Activated T-cell treated with anti-CD3 and anti-CD28 coated beads, Interleukin-2, amount 50 U/mL, for 4 hours (primary cell): ENCODE measurements around the gene COL6A2. TPM values are rescaled to one million over a fixed set of nuclear protein-coding genes. Genes with fewer than 3 reads are reported as not detected.

Source experiments
- ATAC-seq, 2 donors: fragments of 200-7000 bp; cut with Tn5 transposase; one replicate each; pipeline ENCODE4 v1.10.0; 2021
- DNase-seq: peaks from one replicate; pipeline ENCODE4 v3.0.0-alpha.2; 2020
- H3K27me3 Mint-ChIP-seq: one replicate; pipeline ENCODE4 v1.8.0; 2021; ENCODE audit warnings: low read depth, mixed read lengths
- H3K36me3 Mint-ChIP-seq: one replicate; pipeline ENCODE4 v1.8.0; 2022; ENCODE audit warnings: mixed read lengths; ENCODE audit not compliant: insufficient read depth
- H3K4me1 Mint-ChIP-seq: one replicate; pipeline ENCODE4 v1.8.0; 2021; ENCODE audit warnings: low read depth, mixed read lengths
- H3K4me3 Mint-ChIP-seq: one replicate; pipeline ENCODE4 v1.8.0; 2021; ENCODE audit warnings: mild to moderate bottlenecking, moderate library complexity, mixed read lengths
- H3K9me3 Mint-ChIP-seq: one replicate; pipeline ENCODE4 v1.8.0; 2021; ENCODE audit warnings: mixed read lengths
- total RNA-seq, 3 donors: library from RNA; stranded (reverse); gene quantifications; one replicate each; pipeline ENCODE4 v1.2.1, GENCODE V29; 2021

The COL6A2 gene
- total RNA-seq, 3 donors from 2014 or later = 4.8 to 7.7 (median 5.7) TPM

DNA sequence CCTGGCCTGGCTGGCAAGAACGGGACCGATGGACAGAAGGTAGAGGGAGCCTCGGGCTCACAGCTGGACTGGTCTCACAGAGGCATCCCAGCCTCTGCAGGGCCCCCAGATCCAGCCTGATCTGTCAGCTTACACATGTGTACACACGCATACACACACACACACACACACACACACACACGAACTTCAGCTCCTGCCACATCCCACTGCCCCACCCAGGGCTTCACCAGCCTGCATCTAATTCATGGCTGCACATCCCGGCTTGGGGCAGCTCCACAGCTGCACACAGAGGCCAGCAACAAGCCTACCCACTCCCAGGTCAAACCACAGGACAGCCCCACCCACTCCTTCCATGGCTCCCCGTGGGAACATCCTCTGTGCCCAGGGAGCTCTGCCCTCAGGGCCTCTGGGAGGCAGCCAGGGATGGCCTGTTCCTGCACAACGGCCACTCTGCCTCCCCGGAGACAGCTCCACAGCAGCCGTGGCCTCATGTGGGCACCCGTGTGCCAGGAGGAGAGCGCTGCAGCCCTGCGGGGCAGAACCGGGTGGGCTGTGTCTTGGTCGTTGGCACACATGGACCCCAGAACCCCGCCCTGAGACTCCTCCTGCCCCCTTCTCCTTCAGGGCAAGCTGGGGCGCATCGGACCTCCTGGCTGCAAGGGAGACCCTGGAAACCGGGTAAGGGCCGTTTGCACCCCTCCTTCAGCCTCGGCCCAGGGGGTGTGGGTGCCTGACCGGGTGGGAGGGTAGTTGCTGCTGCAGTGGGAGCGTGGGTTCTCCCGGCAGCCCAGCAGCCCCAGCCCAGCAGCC is 19.1 kb downstream of the COL6A2 start:
- Mint-ChIP-seq H3K4me1 (no peaks in the 10 kb centered on the region), H3K36me3 (no peaks in the 10 kb centered on the region), H3K27me3 (no peaks in the 10 kb centered on the region), H3K4me3 (no peak overlapping the region), H3K9me3 (no peaks in the 10 kb centered on the region)
- ATAC-seq (no peak), DNase-seq (peak; percentile 3)

DNA sequence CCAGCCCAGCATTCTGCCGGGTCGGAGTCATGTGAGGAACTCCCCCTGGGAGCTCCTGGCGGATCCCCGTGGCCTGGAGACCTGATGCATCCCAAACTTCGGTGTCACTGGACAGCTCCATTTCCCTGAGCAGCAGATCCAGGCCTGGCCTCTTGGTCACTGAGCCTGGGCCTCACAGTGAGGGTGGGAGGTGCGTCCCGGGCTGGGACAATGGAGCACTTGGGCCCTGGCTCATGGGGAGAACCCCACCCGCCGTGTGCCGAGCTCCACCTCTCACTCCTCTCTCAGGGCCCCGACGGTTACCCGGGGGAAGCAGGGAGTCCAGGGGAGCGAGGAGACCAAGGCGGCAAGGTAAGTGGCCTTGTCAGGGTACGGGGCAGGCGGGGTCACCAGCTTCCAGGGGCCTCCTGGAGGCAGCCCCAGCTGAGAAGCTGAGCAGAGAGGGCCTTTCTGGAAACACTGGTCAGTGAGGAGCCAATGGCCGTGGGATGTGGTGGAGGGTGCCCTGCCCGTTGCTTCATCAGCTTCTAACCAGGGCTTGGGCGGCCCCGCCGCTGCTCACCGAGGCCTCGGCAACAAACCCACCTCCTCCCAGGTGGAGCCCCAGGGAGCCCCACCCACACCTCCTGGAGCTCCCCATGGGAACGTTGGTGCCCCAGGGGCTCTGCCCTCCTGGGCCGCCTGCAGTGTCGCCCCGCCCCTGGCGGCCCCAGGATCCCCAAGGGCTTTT is 19.8 kb downstream of the COL6A2 start:
- DNase-seq = peak; percentile 2
- Mint-ChIP-seq H3K4me3 (no peak overlapping the region), H3K4me1 (no peaks in the 10 kb centered on the region), H3K36me3 (no peaks in the 10 kb centered on the region), H3K27me3 (no peaks in the 10 kb centered on the region), H3K9me3 (no peaks in the 10 kb centered on the region)
- no peak for ATAC-seq

GRCh38 chr21:46118316-46119143 is 20.6 kb downstream of the COL6A2 start:
- no peak overlapping the region for H3K4me3 Mint-ChIP-seq
- no peaks in the 10 kb centered on the region for H3K9me3 Mint-ChIP-seq
- H3K4me1 Mint-ChIP-seq = no peaks in the 10 kb centered on the region
- H3K36me3 Mint-ChIP-seq = no peaks in the 10 kb centered on the region
- no peak for ATAC-seq
- DNase-seq = peak; percentile 3
- H3K27me3 Mint-ChIP-seq = no peaks in the 10 kb centered on the region

DNA sequence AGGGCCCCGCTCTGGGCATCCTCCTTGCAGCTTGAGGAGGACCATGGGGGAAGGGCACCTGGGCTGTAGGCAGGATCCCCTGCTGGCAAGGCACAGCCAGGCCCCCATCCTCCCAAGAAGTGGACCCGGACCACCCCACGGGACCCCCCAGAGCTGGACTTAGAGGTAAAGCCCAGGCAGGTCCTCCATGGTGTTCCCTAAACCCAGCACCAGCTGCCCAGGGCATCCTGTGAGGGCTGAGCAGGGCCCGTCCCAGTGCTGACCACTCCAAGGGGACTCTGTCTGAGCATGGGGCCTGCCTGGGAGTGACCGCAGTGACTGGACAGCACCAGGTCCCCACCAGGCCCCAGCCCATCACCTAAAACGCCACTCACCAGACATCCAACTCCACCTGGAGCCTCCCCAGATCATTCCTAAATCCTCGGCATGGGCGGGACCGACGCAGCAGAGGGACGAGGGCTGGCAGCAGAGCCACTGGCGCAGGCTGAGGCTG is 21.3 kb downstream of the COL6A2 start:
- no peak for ATAC-seq
- Mint-ChIP-seq H3K4me1 (no peaks in the 10 kb centered on the region), H3K36me3 (no peaks in the 10 kb centered on the region), H3K4me3 (no peak overlapping the region), H3K27me3 (no peaks in the 10 kb centered on the region), H3K9me3 (no peaks in the 10 kb centered on the region)
- peak; percentile 3 for DNase-seq

- DNase-seq (no peak), ATAC-seq (no peak)
Measured at GRCh38 chr21:46119637-46120271, 21.8 kb downstream of the COL6A2 start.

GRCh38 chr21:46120301-46121285 is 22.7 kb downstream of the COL6A2 start:
- no peaks in the 10 kb centered on the region for H3K27me3 Mint-ChIP-seq
- H3K36me3 Mint-ChIP-seq = no peaks in the 10 kb centered on the region
- ATAC-seq (no peak), DNase-seq (peak; percentile 3)
- no peaks in the 10 kb centered on the region for H3K4me1 Mint-ChIP-seq
- no peaks in the 10 kb centered on the region for H3K9me3 Mint-ChIP-seq
- no peak overlapping the region for H3K4me3 Mint-ChIP-seq

More at GRCh38 chr21:46119637-46120271, 21.8 kb downstream of the COL6A2 start:
- H3K9me3 Mint-ChIP-seq = no peaks in the 10 kb centered on the region
- H3K4me3 Mint-ChIP-seq = no peak overlapping the region
- H3K27me3 Mint-ChIP-seq = no peaks in the 10 kb centered on the region
- H3K4me1 Mint-ChIP-seq = no peaks in the 10 kb centered on the region
- no peaks in the 10 kb centered on the region for H3K36me3 Mint-ChIP-seq

DNA sequence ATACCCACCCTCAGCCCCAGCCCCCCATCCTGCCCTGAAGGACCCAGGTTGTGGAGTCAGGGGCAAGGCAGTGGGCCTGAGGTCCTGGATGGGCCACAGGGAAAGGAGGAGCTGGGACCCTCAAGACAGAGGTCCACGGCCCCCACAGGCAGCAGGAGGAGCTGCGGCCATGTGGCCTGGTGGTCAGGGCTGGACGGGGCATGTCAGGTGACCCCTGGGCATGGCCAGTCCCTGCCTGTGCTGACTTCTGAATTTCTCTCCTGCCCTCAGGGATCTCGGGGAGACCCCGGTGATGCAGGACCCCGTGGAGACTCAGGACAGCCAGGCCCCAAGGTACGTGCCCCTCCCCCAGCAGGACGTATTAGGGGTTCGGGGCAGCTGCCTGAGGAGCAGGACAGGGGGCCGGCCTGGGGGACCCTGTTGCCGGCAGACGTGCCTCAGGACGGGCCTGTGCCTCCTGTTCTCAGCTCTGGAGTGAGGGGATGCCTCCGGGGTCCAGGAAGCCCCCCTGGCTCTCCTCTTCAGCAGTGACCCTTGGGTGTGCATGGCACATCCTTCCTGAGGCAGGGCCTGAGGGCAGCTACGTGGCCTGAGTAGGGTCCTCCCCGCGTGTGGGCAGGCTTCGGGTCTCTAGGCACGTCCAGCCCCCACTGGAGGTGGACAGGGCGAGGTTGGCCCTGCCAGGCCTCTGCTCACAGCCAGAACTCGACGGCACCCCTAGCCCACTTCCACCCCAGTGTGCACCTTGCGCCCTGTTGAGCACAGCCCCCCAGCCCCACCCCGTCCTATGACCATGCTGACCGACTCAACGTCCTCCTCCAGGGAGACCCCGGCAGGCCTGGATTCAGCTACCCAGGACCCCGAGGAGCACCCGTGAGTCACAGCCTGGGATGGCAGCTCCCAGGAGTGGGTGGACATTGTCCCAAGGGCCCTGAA is 23.6 kb downstream of the COL6A2 start:
- H3K4me3 Mint-ChIP-seq = no peak overlapping the region
- no peaks in the 10 kb centered on the region for H3K4me1 Mint-ChIP-seq
- peak; percentile 3 for DNase-seq
- no peak for ATAC-seq
- no peaks in the 10 kb centered on the region for H3K36me3 Mint-ChIP-seq
- no peaks in the 10 kb centered on the region for H3K9me3 Mint-ChIP-seq
- H3K27me3 Mint-ChIP-seq = no peaks in the 10 kb centered on the region

DNA sequence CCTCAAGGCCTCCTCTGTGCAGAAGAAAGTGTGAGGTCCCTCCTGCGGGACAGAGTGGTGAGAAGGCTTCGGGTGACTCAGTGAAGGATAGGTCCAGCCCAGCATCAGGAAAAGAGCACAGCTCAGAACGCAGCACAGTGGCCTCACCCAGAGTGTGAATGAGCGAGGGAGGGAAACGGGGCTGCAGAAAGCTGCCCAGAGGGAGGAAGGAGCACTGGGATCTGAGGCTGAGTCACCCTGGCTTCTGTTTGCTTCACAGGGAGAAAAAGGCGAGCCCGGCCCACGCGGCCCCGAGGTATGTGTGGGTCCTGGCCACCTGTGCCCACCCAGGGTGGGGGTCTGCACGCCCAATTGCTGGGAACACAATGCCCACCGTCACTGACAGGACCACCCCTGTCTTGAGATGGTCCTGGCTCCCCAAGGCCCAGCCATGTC is 24.3 kb downstream of the COL6A2 start:
- no peaks in the 10 kb centered on the region for H3K27me3 Mint-ChIP-seq
- DNase-seq (peak; percentile 1), ATAC-seq (no peak)
- no peaks in the 10 kb centered on the region for H3K9me3 Mint-ChIP-seq
- no peak overlapping the region for H3K4me3 Mint-ChIP-seq
- H3K36me3 Mint-ChIP-seq = no peaks in the 10 kb centered on the region
- no peaks in the 10 kb centered on the region for H3K4me1 Mint-ChIP-seq

DNA sequence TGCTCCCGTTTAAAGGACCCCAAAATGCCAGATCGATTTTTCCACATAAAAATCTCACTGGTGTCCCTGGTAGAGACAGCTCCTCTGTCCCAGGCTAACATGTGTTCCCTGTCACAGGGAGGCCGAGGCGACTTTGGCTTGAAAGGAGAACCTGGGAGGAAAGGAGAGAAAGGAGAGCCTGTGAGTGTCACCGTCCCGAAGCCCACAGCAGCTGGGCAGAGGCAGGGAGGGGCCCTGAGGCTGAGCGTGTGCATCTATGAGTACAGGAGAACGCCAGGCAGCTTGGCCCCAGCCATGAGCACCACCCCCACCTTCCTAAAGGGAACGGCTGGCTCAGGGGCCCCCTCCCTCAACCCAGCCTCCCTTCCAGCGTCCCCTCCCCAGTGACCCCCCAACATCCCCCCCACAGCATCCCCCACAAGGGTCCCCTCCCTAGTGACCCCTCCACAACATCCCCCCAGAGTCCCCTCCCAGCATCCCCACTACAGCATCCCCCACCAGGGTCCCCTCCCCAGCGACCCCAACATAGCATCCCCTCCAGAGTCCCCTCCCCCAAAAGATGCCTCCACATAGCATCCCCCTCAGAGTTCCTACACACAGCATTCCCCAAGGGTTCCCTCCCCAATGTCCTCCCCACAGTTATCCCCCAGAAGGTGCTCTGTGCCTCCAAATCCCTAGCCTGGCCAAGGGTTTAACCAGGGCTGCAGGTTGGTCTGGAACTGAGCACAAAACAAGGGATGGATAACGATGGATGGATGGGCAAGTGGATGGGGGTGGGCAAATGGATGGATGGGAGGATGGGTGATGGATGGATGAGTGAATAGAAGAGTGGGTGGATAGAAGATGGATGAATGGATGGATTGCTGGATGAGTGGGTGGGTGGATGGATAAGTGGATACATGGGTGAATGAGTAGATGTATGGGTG is 25.1 kb downstream of the COL6A2 start:
- Mint-ChIP-seq H3K9me3 (no peaks in the 10 kb centered on the region), H3K4me3 (no peak overlapping the region), H3K4me1 (no peaks in the 10 kb centered on the region), H3K36me3 (no peaks in the 10 kb centered on the region), H3K27me3 (no peaks in the 10 kb centered on the region)
- DNase-seq = peak; percentile 2
- no peak for ATAC-seq

DNA sequence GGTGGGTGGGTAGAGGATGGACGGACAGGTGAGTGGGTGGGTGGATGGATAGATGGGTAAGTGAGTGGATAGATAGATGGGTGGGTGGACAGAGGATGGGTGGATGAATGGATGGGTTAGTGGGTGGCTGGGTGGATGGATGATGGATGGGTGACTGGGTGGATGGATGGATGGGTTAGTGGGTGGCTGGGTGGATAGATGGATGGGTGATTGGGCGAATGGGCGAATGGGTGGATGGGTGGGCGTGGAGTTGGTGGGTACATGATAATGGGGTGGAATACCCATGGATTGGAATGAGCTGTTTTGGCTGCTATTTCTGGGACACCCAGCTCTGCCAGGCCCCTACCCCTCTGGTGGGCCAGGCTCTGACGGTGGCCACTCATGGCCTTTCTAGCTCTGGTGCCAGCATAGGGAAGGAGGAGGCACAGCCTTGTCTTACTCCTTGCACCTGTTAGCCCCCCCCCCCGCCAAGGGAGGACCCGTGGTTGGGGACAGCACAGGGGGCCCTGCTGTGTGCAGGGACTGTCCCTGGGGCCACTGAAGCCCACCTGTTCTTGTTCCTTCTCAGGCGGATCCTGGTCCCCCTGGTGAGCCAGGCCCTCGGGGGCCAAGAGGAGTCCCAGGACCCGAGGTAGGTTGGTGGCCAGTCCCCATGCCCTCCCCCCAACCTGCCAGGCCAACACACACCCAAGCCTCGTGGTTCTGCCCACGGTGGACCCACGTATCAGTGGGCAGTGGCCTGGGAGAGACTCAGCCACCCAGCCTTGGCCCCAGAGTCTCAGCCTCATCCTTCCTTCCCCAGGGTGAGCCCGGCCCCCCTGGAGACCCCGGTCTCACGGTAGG is 26.4 kb downstream of the COL6A2 start:
- no peaks in the 10 kb centered on the region for H3K36me3 Mint-ChIP-seq
- H3K27me3 Mint-ChIP-seq = no peaks in the 10 kb centered on the region
- ATAC-seq (no peak), DNase-seq (peak; percentile 3)
- H3K4me3 Mint-ChIP-seq = no peak overlapping the region
- no peaks in the 10 kb centered on the region for H3K4me1 Mint-ChIP-seq
- no peaks in the 10 kb centered on the region for H3K9me3 Mint-ChIP-seq
